Activated CD8-positive, alpha-beta T cell treated with anti-CD3 and anti-CD28 coated beads for 36 hours (primary cell): Measurements from ENCODE around the gene HOMER3. TPM values are rescaled to one million over a fixed set of nuclear protein-coding genes. Genes with fewer than 3 reads are reported as not detected.

ENCODE experiments used
- ATAC-seq: fragments of 200-7000 bp; cut with Tn5 transposase; one replicate; pipeline ENCODE4 v1.10.0; 2021; ENCODE audit warnings: mild to moderate bottlenecking, moderate library complexity
- CTCF ChIA-PET: fragments of 350-600 bp; sonication (Branson Sonifier 250); formaldehyde crosslinking; loops from one replicate; lab custom pipeline; 2021; ENCODE audit warnings: antibody characterized with exemption; lab: Charles Lee
- POLR2A ChIA-PET: fragments of 350-600 bp; sonication (Branson Sonifier 250); formaldehyde crosslinking; loops from one replicate; lab custom pipeline; 2021; ENCODE audit warnings: antibody characterized with exemption; lab: Charles Lee
- DNase-seq: peaks from one replicate; pipeline ENCODE4 v3.0.0-alpha.2; 2020
- H3K27ac Mint-ChIP-seq: one replicate; pipeline ENCODE4 v1.8.0; 2021; ENCODE audit warnings: mild to moderate bottlenecking, mixed read lengths
- H3K27me3 Mint-ChIP-seq: one replicate; pipeline ENCODE4 v1.8.0; 2021; ENCODE audit warnings: mixed read lengths
- H3K36me3 Mint-ChIP-seq: one replicate; pipeline ENCODE4 v1.8.0; 2021; ENCODE audit warnings: low read depth, mixed read lengths
- H3K4me1 Mint-ChIP-seq: one replicate; pipeline ENCODE4 v1.8.0; 2021; ENCODE audit warnings: low read depth, mixed read lengths
- H3K4me3 Mint-ChIP-seq: one replicate; pipeline ENCODE4 v1.8.0; 2021; ENCODE audit warnings: mild to moderate bottlenecking, moderate library complexity, mixed read lengths
- H3K9me3 Mint-ChIP-seq: one replicate; pipeline ENCODE4 v1.8.0; 2021; ENCODE audit warnings: mixed read lengths
- intact Hi-C: fragments of 100-400 bp; cut with micrococcal nuclease; formaldehyde crosslinking; loops from one replicate; pipeline ENCODE4 v1.10.0; 2022
- total RNA-seq, 2 experiments: library from RNA; stranded (reverse); gene quantifications; one replicate each; pipeline ENCODE4 v1.2.3, GENCODE V29; 2021
- TF ChIP-seq, protein P1 (sequence below): fragments of 200-600 bp; IDR thresholded peaks from one replicate; pipeline ENCODE4 v1.8.0; 2022; ENCODE audit warnings: antibody characterized with exemption, mild to moderate bottlenecking

HOMER3 gene
- total RNA-seq, 2 experiments from 2014 or later = 0.36 to 0.51 TPM

DNA sequence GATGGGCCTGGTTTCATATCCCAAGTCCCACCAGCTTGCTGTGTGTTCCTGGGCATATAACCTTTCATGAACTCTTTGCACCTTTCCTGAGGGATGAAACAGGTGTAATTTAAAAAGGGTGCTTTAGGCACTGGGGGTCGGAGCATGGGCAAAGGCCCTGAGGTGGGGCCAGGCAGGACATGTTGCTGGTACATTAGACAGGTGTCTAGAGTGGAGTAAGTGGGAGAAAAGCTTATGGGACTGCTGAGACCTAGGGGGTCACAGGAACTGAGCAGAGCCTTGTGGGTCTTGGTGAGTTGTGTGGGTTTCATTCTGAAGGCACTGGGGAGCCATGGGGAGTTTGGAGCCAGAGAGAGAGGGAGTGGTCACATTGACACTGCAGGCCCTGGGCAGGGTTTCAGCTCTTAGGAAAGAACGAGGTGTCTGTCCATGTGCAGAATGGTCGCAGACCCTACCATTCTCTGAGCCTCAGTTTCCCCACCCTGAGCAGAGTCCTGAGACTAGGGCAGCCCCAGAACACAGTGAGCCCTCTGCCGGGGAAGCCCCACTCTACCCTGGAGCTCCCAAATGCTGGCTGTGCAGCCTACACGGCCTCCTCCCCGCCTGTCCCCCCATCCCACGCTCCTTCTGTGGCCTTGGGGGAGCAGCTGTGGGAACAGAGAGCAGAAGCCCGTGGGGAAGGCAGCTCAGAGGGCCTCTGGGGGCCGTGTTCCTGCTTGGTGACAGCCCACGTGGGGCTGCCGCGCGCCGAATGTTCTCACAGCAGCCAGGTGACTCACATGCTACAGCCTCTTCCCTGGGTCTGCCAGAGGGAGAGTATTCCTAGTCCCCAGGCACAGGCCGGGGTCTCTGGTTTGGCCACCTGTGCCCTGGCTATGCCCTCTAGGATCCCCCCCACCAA lies 7.3 kb upstream of the HOMER3 start:
- POLR2A ChIA-PET = no interaction called here
- no peak overlapping the region for H3K27ac Mint-ChIP-seq

DNA sequence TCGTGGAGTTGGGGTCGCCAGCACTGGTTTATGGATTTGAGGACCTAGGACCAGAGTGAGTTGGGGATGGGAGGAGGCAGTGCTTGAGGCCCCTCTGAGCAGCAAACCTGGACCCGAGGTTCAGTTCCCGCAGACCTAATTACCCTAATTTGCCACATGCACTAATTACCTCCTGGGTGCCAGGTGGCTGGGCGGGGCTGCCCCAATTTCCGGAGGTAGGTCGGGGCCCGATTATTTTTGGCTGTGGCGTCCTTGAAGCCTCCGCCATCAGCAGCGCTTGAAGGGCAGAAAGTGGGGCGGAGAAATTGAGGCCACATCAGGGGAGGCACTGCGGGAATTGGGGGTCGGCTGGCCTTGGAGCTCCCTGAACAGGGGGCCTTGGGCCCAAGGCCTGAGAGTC lies 5.9 kb upstream of the HOMER3 start:
- no peak overlapping the region for H3K4me3 Mint-ChIP-seq

More for the DNA sequence above, 7.3 kb upstream of the HOMER3 start:
- Mint-ChIP-seq H3K4me1 (no peaks in the 10 kb centered on the region), H3K27me3 (no peaks in the 10 kb centered on the region), H3K36me3 (no peaks in the 10 kb centered on the region), H3K4me3 (no peak overlapping the region), H3K9me3 (no peaks in the 10 kb centered on the region)
- ATAC-seq (no peak), DNase-seq (no peak)
- TF ChIP-seq, protein P1, sequence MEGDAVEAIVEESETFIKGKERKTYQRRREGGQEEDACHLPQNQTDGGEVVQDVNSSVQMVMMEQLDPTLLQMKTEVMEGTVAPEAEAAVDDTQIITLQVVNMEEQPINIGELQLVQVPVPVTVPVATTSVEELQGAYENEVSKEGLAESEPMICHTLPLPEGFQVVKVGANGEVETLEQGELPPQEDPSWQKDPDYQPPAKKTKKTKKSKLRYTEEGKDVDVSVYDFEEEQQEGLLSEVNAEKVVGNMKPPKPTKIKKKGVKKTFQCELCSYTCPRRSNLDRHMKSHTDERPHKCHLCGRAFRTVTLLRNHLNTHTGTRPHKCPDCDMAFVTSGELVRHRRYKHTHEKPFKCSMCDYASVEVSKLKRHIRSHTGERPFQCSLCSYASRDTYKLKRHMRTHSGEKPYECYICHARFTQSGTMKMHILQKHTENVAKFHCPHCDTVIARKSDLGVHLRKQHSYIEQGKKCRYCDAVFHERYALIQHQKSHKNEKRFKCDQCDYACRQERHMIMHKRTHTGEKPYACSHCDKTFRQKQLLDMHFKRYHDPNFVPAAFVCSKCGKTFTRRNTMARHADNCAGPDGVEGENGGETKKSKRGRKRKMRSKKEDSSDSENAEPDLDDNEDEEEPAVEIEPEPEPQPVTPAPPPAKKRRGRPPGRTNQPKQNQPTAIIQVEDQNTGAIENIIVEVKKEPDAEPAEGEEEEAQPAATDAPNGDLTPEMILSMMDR = no peak
- CTCF ChIA-PET = no interaction called here
- intact Hi-C loops = no loop called here

DNA sequence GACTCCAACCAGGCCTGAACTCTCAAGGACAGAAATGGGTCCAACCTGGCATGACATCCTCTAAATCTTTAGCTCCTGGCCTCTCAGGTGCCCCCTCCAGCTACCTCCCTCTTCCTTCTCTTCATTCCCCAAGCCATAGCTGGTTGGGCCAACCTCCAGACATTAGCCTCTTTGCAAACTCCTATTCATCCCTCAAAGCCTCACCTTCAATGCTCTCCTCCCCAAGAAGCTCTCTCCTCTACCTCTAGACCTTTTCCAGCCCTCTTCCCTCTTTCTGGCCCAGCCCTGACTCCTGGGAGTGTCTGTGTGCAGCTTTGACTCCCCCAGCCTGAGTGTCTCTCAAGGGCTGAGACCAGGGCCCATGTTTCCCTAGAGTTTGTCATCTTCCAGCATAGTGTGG lies 5.3 kb upstream of the HOMER3 start:
- no peak overlapping the region for H3K4me3 Mint-ChIP-seq
- intact Hi-C loops = no loop called here
- POLR2A ChIA-PET = no interaction called here
- DNase-seq (no peak), ATAC-seq (no peak)
- CTCF ChIA-PET = no interaction called here
- no peaks in the 10 kb centered on the region for H3K9me3 Mint-ChIP-seq
- no peak overlapping the region for H3K27ac Mint-ChIP-seq
- H3K27me3 Mint-ChIP-seq = peaks cover 13% of the 10 kb centered on the region
- H3K4me1 Mint-ChIP-seq = peaks cover 3% of the 10 kb centered on the region
- no peaks in the 10 kb centered on the region for H3K36me3 Mint-ChIP-seq
- TF ChIP-seq, protein P1 = no peak

More for the DNA sequence above, 5.9 kb upstream of the HOMER3 start:
- no peaks in the 10 kb centered on the region for H3K36me3 Mint-ChIP-seq
- ATAC-seq (no peak), DNase-seq (no peak)
- H3K4me1 Mint-ChIP-seq = no peaks in the 10 kb centered on the region
- CTCF ChIA-PET = no interaction called here
- intact Hi-C loops = no loop called here
- POLR2A ChIA-PET = no interaction called here
- TF ChIP-seq, protein P1 = no peak
- H3K9me3 Mint-ChIP-seq = no peaks in the 10 kb centered on the region
- H3K27ac Mint-ChIP-seq = no peak overlapping the region
- H3K27me3 Mint-ChIP-seq = peaks cover 7% of the 10 kb centered on the region

DNA sequence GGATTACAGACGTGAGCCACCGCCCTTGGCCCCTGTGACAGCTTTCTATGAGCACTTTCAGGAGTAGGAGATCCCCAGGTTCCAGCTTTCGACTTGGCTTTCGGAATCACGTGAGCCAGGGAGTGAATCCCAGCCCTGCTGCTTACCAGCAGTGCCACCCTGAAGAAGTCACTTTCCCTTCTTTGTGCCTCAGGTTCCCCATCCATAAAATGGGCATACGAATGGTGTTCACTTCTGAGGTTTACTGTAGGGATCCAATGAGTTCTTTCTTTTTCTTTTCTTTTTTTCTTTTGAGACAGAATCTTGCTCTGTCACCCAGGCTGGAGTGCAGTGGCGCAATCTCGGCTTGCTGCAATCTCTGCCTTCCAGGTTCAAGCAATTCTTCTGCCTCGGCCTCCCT lies 4.3 kb upstream of the HOMER3 start:
- POLR2A ChIA-PET = interaction anchor here (1.6 kb wide), 1 partner anchor 21 kb away, joined by 3 read pairs; no protein-coding TSS in a partner anchor

DNA sequence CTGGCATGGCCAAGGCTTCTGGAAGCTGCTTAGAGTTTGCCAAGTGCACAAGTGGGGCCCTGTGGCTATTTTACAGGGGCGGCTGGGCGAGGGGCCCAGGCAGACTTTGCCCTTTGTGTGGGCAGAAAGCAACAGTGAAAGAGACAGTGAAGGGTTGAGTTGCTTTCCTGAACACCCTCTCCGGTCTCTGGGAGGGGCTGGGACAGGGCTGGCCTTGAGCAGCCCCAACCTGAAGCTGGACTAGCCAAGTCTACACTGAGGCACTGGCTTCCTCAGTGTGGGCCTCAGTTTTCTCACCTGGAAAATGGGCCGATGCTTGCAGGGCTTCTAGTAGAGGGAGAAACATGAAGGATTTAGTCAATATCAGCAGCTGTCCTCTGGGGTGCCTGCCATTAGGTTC lies 2.4 kb upstream of the HOMER3 start:
- Mint-ChIP-seq H3K9me3 (no peaks in the 10 kb centered on the region), H3K4me3 (no peak overlapping the region), H3K4me1 (peaks cover 7% of the 10 kb centered on the region), H3K36me3 (no peaks in the 10 kb centered on the region), H3K27ac (no peak overlapping the region), H3K27me3 (peaks cover 25% of the 10 kb centered on the region)
- intact Hi-C loops = no loop called here
- POLR2A ChIA-PET = no interaction called here
- ATAC-seq (no peak), DNase-seq (no peak)
- CTCF ChIA-PET = no interaction called here
- TF ChIP-seq, protein P1 = no peak

More for the DNA sequence above, 4.3 kb upstream of the HOMER3 start:
- ATAC-seq = no peak
- Mint-ChIP-seq H3K27me3 (peaks cover 15% of the 10 kb centered on the region), H3K4me3 (no peak overlapping the region), H3K9me3 (no peaks in the 10 kb centered on the region), H3K4me1 (peaks cover 6% of the 10 kb centered on the region), H3K27ac (no peak overlapping the region), H3K36me3 (no peaks in the 10 kb centered on the region)
- TF ChIP-seq, protein P1 = no peak
- CTCF ChIA-PET = no interaction called here
- intact Hi-C loops = no loop called here
- DNase-seq = no peak
